ENCODE measurements around the gene RHBDF1.

- TF ChIP-seq EZH2 (IDR thresholded peaks at IDR 0.05; ENCODE audit: borderline replicate concordance, insufficient read depth, low read length, poor library complexity, severe bottlenecking), result no peak
- no peak for TF ChIP-seq CTCF (IDR thresholded peaks at IDR 0.05; ENCODE audit: poor library complexity, severe bottlenecking)
- TF ChIP-seq MXI1 (conservative IDR thresholded peaks at IDR 0.05; ENCODE audit: poor library complexity, severe bottlenecking), result no peak
- TF ChIP-seq TAF1 (IDR thresholded peaks at IDR 0.05; ENCODE audit: low read depth), result no peak
- TF ChIP-seq POLR2AphosphoS5 (IDR thresholded peaks at IDR 0.05), result no peak
- TF ChIP-seq, protein P1, sequence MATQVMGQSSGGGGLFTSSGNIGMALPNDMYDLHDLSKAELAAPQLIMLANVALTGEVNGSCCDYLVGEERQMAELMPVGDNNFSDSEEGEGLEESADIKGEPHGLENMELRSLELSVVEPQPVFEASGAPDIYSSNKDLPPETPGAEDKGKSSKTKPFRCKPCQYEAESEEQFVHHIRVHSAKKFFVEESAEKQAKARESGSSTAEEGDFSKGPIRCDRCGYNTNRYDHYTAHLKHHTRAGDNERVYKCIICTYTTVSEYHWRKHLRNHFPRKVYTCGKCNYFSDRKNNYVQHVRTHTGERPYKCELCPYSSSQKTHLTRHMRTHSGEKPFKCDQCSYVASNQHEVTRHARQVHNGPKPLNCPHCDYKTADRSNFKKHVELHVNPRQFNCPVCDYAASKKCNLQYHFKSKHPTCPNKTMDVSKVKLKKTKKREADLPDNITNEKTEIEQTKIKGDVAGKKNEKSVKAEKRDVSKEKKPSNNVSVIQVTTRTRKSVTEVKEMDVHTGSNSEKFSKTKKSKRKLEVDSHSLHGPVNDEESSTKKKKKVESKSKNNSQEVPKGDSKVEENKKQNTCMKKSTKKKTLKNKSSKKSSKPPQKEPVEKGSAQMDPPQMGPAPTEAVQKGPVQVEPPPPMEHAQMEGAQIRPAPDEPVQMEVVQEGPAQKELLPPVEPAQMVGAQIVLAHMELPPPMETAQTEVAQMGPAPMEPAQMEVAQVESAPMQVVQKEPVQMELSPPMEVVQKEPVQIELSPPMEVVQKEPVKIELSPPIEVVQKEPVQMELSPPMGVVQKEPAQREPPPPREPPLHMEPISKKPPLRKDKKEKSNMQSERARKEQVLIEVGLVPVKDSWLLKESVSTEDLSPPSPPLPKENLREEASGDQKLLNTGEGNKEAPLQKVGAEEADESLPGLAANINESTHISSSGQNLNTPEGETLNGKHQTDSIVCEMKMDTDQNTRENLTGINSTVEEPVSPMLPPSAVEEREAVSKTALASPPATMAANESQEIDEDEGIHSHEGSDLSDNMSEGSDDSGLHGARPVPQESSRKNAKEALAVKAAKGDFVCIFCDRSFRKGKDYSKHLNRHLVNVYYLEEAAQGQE (IDR thresholded peaks at IDR 0.05; ENCODE audit: borderline replicate concordance), result no peak
- no peak for TF ChIP-seq RAD21 (conservative IDR thresholded peaks at IDR 0.05)
- no peak for TF ChIP-seq EP300 (conservative IDR thresholded peaks at IDR 0.05; ENCODE audit: poor library complexity, severe bottlenecking)
Measured at GRCh38 chr16:34648-34987, 37.8 kb downstream of the RHBDF1 start.
